Uterus (tissue), 4 donors: ENCODE data around the gene DOC2A. TPM values are rescaled to one million over a fixed set of nuclear protein-coding genes. Genes with fewer than 3 reads are reported as not detected.
A peak's percentile ranks its signal among the peaks of the same experiment; 100 is the strongest.

Experiments used
- DNase-seq, 2 donors: peaks; one replicate each; pipeline ENCODE4 v3.0.0-alpha.2; 2019 to 2020
- H3K27ac ChIP-seq, 2 donors: fragments of 200-600 bp; sonication (generic); 1 replicate in 1 of 2; 2 replicates in 1 of 2; pipeline ENCODE4 v1.5.1; 2016 to 2018
- H3K27me3 ChIP-seq, 2 donors: fragments of 200-600 bp; sonication (generic); one replicate each; pipeline ENCODE4 v1.5.1; 2018 to 2019; ENCODE audit warnings: control low read depth in 1 of 2
- H3K36me3 ChIP-seq, 2 donors: fragments of 200-600 bp; sonication (generic); one replicate each; pipeline ENCODE4 v1.5.1; 2019; ENCODE audit warnings: control low read depth in 1 of 2
- H3K4me1 ChIP-seq, 2 donors: fragments of 200-600 bp; sonication (generic); one replicate each; pipeline ENCODE4 v1.5.1; 2018 to 2019; ENCODE audit warnings: control low read depth in 1 of 2
- H3K4me3 ChIP-seq, 2 donors: fragments of 200-600 bp; sonication (generic); 1 replicate in 1 of 2; 2 replicates in 1 of 2; pipeline ENCODE4 v1.5.1; 2018 to 2019; ENCODE audit warnings: mild to moderate bottlenecking in 1 of 2
- H3K9me3 ChIP-seq, 2 donors: fragments of 200-600 bp; sonication (generic); one replicate each; pipeline ENCODE4 v1.5.1; 2019; ENCODE audit warnings: control low read depth in 1 of 2
- CTCF ChIP-seq, 4 experiments: fragments of 200-600 bp in 2 of 4; fragments of 450-650 bp in 2 of 4; sonication (generic) in 2 of 4; IDR thresholded peaks; one replicate each; pipeline ENCODE4 v1.5.1; 2016 to 2019; ENCODE audit warnings: antibody characterized with exemption in 4 of 4, mild to moderate bottlenecking in 2 of 4, moderate library complexity in 1 of 4
- POLR2A ChIP-seq, 2 donors: fragments of 450-650 bp; IDR thresholded peaks; one replicate each; pipeline ENCODE4 v1.6.1; 2016; ENCODE audit warnings: antibody characterized with exemption in 2 of 2, mild to moderate bottlenecking in 1 of 2, moderate library complexity in 1 of 2
- intact Hi-C: fragments of 100-400 bp; cut with DNase I; formaldehyde crosslinking; loops from one replicate; pipeline ENCODE4 v1.15.1; 2023; ENCODE audit warnings: low total_unique reads
- total RNA-seq, 4 donors: library from RNA; depleted of rRNA in 3 of 4; stranded (reverse); fragments of >200 nt in 3 of 4; gene quantifications; one replicate each; pipeline versions ENCODE4 v1.1.0 to v1.2.4, GENCODE V29; 2014 to 2023
- donor health status: DM: yes; HTN: yes; CAD: no.

DOC2A gene
- total RNA-seq, 4 donors from 2014 or later, result 1.0 to 2.6 (median 1.8) TPM; not detected in 1

- Histone ChIP-seq H3K4me3 (peak overlapping the region; percentile 71 to 76), H3K27me3 (no peaks in the 10 kb centered on the region), H3K36me3 (no peaks in the 10 kb centered on the region), H3K9me3 (no peaks in the 10 kb centered on the region), H3K27ac (peak overlapping the region in 1 of 2 donors; percentile 54), H3K4me1 (peaks cover 0 to 6% of the 10 kb centered on the region in 2 donors)
- intact Hi-C loops, result no loop called here
- no peak for TF ChIP-seq CTCF (IDR thresholded peaks at IDR 0.05)
- TF ChIP-seq POLR2A (IDR thresholded peaks at IDR 0.05), result no peak
- no peak for DNase-seq
Measured at GRCh38 chr16:30053376-30054015, 42.7 kb upstream of the DOC2A start.

DNA sequence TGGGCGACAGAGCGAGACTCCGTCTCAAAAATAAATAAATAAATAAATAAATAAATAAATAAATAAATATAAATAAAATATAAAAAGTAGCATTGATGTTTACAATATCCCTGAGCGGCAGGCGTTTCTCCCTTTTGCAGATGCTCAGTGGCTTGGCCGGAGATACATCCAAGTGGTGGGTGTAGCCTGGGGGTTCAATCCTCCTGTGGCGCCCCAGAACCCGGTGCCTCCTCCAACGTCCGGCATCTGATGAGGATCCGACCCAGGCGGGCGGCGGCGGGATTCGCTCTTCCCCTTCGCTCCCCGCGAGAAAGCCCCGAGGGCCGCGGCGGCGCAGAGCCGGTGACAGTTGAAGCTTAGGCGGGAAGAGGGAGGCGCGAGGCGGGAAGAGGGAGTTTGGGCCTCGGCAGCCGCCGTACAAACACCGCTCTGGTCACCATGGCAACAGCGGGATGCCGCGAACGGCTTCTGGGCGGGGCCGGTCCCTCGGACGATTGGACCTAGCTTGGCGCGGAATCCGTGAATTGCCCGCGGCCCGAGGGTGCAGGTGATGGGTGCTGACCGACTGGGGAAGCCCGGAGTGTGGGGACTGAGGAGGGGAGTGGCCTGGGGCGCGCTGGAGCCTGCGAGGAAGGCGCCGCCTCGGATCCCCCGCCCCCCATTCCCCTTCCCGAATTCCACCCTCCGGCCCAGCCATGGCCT lies 42.0 kb upstream of the DOC2A start:
- peak; percentile 92 to 93 for DNase-seq
- H3K9me3 ChIP-seq, result no peaks in the 10 kb centered on the region
- H3K27ac ChIP-seq, result peak overlapping the region; percentile 39 to 54
- intact Hi-C loops, result no loop called here
- H3K4me3 ChIP-seq, result peak overlapping the region; percentile 71 to 76
- H3K36me3 ChIP-seq, result no peaks in the 10 kb centered on the region
- peaks cover 0 to 6% of the 10 kb centered on the region in 2 donors for H3K4me1 ChIP-seq
- H3K27me3 ChIP-seq, result no peaks in the 10 kb centered on the region
- no peak for TF ChIP-seq CTCF (IDR thresholded peaks at IDR 0.05)
- TF ChIP-seq POLR2A (IDR thresholded peaks at IDR 0.05), result peak in 1 of 2 donors; percentile 25

GRCh38 chr16:30051518-30051917 lies 40.7 kb upstream of the DOC2A start:
- Histone ChIP-seq H3K9me3 (no peaks in the 10 kb centered on the region), H3K36me3 (no peaks in the 10 kb centered on the region), H3K4me3 (no peak overlapping the region), H3K27me3 (no peaks in the 10 kb centered on the region), H3K4me1 (peaks cover 0 to 6% of the 10 kb centered on the region in 2 donors), H3K27ac (no peak overlapping the region)
- TF ChIP-seq CTCF (IDR thresholded peaks at IDR 0.05) (no peak), POLR2A (IDR thresholded peaks at IDR 0.05) (no peak)
- intact Hi-C loops, result no loop called here
- no peak for DNase-seq

DNA sequence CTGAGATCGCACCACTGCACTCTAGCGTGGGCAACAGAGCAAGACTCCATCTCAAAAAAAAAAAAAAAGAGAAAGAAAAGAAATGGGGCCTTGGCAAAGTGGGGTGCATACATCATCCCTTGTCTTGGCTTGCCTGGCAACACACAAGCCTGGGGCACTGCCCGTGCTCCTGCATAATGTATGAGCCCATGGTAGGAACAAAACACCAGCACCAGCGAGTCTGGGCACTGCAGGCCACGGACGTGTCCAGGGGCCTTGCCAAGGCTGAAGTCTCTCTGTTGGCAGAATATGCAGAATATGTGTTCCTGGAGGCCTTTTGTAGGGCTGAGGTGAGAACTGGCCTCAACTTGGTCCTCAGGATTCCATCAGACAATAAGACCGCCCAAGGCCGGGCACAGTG lies 39.0 kb upstream of the DOC2A start:
- H3K27ac ChIP-seq, result no peak overlapping the region
- H3K4me3 ChIP-seq, result no peak overlapping the region
- intact Hi-C loops, result no loop called here
- no peaks in the 10 kb centered on the region for H3K9me3 ChIP-seq
- no peak for TF ChIP-seq POLR2A (IDR thresholded peaks at IDR 0.05)
- no peak for TF ChIP-seq CTCF (IDR thresholded peaks at IDR 0.05)
- DNase-seq, result no peak
- H3K36me3 ChIP-seq, result no peaks in the 10 kb centered on the region
- no peaks in the 10 kb centered on the region for H3K27me3 ChIP-seq
- peaks cover 0 to 6% of the 10 kb centered on the region in 2 donors for H3K4me1 ChIP-seq

GRCh38 chr16:30046588-30046987 lies 35.8 kb upstream of the DOC2A start:
- H3K27me3 ChIP-seq, result no peaks in the 10 kb centered on the region
- no peak overlapping the region for H3K4me3 ChIP-seq
- intact Hi-C loops, result no loop called here
- H3K36me3 ChIP-seq, result no peaks in the 10 kb centered on the region
- DNase-seq, result no peak
- no peak for TF ChIP-seq CTCF (IDR thresholded peaks at IDR 0.05)
- TF ChIP-seq POLR2A (IDR thresholded peaks at IDR 0.05), result no peak
- no peaks in the 10 kb centered on the region for H3K4me1 ChIP-seq
- H3K27ac ChIP-seq, result no peak overlapping the region
- H3K9me3 ChIP-seq, result no peaks in the 10 kb centered on the region
